ENCODE measurements around the gene SZRD1.

GRCh38 chr1:16397120-16397519 lies 30.1 kb downstream of the SZRD1 start:
- TF ChIP-seq EP300 (IDR thresholded peaks at IDR 0.05) = no peak
- TF ChIP-seq CTCF (IDR thresholded peaks at IDR 0.05) = no peak
- TF ChIP-seq POLR2A (IDR thresholded peaks at IDR 0.05) = no peak
